ENCODE measurements around the gene GRM2.
A peak's percentile ranks its signal among the peaks of the same experiment; 100 is the strongest.

The GRM2 gene

GRCh38 chr3:51706788-51707731, at the start of gene GRM2:
TSS of gene GRM2 (plus strand) at chr3:51707068. CDS start at chr3:51708984, 1,916 bp downstream.
- no peak for DNase-seq

- no peak for DNase-seq
Observed at GRCh38 chr3:51657234-51657633, 49.6 kb upstream of the GRM2 start.

- no peak for DNase-seq
Observed at GRCh38 chr3:51659942-51660341, 46.9 kb upstream of the GRM2 start.

DNA sequence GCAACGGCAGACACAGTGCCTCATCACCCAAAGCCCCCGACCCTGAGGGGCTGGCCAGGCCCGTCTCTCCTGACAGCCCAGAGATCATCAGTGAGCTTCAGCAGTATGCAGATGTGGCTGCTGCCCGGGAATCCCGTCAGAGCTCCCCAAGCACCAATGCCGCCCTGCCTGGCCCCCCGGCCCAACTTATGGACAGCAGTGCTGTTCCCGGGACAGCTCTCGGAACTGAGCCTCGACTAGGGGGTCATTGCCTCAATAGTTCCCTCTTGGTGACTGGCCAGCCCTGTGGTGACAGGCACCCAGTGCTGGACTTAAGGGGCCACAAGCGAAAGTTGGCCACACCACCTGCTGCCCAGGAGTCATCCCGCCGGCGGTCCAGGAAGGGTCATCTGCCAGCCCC, 44.4 kb upstream of the GRM2 start:
- DNase-seq: no peak

GRCh38 chr3:51668756-51669155, 38.1 kb upstream of the GRM2 start:
- DNase-seq: no peak

DNA sequence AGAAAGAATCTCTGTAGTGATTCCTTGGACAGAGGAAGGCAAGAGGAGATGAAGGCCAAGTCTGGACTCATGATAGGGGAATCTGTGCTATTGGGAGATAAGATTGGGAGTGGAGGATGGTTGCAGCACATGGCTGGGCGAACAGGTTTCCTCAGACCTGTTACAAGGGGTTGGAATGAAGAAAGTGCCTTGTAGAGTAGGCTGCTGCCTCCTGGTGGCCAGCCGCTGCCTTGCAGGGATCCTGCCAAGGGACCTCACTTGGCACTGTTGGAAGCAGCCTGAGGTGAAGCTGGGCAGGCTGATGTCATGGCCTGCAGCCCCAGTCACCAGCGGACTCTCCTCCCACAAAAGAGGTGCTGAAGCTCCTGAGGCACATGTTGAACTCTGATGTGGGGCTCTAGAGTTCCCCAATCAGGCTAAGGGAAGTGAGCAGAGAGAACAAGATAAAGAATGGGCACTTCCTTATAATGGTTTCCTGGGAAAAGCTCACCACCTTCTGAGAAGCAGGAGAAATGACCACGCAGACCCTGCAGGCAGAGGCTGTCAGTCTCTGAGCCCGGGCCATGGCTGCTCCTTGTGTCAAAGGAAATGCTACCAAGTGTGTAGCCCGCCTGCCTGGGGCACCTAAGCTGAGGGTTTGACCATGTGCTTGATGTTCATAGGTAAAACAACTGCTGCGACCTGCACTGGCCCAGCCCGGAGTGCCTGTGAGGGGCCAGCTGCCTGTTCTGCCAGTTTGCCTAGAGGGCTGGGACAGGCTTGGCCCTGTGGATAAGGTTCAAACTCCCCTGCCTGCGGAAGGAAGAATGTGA, 37.4 kb upstream of the GRM2 start:
- peak; percentile 74 for DNase-seq

DNA sequence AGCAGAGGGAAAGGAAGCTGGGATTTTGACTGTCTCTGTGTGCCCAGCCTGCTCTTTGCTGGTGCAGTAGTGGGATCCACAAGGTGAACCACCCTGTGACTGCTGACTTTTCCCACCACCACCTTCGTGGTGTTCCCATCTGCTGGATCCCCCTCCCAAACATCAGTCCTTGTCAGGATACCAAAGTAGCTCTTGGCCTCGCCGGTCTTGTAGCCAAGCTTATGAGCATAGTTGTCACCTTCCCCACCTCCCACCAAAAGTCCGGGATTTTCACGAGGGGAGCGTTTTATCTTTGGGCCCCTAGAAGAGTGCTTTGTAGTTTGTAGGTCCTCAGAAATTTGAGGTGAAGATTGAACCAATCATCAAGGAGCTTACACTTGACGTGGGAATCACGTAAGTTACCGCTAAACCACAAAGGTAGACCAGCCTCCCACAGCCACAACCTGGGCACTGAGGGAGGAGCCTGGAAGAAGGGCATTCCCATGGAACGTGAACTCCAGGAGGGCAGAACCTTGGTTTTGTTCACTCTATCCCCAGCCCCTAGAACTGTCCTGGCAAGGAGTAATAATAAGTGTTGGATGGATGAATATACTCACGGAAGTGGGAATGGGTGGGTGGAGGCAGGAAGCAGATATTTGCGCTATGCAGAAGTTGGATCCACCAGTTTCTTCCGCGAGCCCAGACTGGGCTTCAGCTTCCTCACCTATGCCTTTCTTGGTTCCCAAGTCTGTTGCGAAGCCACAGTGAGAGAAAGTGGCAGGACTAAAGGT, 36.6 kb upstream of the GRM2 start:
- DNase-seq: no peak

DNA sequence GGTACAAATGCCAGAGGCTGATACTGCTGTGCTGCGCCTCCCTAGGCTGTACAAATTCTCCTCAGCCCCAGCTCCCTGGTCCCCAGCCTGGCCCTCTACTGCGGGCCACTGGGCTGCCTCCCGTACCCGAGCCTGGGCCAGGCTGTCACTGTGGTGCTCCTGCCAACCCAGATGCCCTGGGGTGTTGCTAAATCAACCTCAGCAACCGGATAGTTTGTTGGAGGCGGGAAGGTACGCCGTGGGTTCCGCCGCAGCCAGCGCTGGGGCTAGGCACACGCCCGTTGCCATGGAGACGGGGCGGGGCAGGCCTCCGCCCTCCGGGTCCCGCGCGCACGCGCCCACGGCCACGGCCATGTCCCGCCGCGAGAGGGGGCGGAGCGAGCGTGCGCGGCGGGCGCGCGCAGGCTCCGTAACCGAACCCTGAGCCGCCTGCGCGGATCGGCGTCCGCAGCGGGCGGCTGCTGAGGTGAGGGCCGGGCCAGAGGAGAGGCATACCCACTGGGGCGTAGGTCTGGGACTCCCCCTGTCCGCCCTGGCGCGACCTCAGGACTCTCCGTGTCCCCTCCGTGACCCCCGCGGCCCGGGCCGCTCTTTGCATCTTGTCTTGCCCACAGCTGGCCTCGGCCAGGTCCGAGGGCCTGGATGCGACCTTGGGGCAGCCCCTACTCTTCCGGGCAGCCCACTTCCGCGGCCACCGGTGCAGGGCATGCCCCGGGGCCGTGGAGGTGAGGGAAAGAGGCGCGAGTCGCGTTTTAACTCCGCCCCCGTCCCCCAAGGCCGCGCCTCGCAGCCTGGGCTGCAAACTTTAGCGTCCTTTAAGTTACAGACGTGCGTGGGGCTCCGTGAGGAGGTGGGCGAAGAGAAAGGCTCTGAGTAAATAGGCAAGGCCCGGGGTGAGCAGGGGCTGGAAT, 35.8 kb upstream of the GRM2 start, which contains the start of gene TEX264:
TSS of gene TEX264 (plus strand) at position 430 of the 911 bp plus-strand sequence. CDS start 3,053 bp downstream, outside the sequence.
- peak; percentile 91 for DNase-seq

DNA sequence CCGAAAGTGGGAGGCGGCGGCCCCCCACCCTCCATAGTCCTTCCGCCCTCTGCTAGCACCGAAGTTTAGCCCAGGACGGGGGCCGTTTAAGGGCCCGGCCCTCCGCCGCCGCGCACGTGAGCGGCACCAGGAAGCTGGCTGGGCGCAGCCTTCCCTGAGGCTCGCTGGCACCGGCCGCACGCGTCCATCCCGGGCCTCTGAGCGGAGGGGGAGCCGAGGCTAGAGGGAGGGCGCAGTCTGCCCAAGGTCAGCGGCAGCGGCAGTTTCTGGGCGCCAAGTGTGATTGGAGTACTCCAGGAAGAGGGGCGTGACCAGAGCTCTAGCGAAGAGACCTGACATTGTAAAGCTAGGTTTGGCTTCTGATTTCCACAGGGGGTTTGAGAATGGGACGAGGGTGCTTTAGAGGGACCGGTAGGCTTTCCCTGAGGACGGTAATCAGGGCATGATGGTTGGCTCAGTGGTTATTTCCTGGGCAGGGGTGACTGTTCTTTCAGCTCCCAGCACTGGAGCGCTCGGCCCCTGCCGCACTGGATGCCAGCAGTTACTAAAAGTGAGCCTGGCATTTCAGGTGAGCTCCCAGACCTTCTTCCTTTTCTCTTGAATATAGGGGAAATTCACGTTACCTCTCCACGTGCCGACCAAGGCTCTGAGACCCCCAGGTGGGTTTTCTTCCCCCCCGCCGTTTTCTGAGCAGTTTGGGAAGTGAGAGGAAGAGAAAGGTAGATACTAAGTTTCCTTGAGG, 35.0 kb upstream of the GRM2 start:
- DNase-seq: peak; percentile 44

GRCh38 chr3:51673181-51673801, 33.6 kb upstream of the GRM2 start:
- DNase-seq: no peak

- no peak for DNase-seq
Observed at GRCh38 chr3:51673802-51674654, 32.8 kb upstream of the GRM2 start.

DNA sequence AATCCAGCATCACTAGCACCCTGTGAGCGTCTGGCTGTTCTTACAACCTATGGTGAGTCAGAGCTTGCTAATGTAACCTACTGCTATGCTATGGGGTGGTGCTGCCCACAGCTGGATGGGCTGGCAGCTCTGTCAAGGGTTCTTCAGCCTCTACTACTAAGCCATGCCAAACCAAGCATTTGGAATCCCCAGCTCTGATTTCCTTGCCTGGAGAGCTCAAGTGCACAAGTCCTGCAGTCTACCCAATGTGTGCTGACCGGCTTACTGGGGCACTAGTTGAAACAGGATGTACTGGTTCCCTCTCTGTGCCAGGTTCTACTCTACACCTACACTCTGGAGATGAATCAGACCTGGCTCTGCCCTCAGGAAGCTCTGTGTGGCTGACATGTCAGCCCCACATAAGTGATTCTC, 31.7 kb upstream of the GRM2 start:
- no peak for DNase-seq

GRCh38 chr3:51676102-51676640, 30.7 kb upstream of the GRM2 start:
- no peak for DNase-seq

GRCh38 chr3:51677358-51677757, 29.5 kb upstream of the GRM2 start:
- no peak for DNase-seq

DNA sequence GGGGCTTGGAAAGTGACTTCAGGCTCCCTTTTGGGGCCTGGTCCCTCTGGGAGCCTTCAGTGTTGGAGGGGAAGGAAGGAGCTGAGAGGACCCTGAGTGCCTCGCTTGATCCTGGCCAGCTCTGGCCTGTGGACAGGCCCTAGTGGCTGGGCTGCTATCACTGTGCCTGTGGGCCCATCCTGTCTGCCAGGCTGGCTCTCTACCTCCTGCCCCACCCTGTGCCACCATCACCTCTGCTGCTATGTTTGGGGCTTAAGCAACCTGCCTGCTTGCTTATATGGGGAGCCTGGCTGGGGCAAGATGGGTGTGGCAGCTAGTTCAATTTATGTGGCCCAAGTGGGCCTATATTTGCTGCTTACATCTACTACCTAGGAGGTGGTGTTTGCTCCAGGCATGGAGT, 28.7 kb upstream of the GRM2 start:
- no peak for DNase-seq

- no peak for DNase-seq
Observed at GRCh38 chr3:51678641-51679040, 28.2 kb upstream of the GRM2 start.

- no peak for DNase-seq
Observed at GRCh38 chr3:51679318-51679717, 27.6 kb upstream of the GRM2 start.

- no peak for DNase-seq
Observed at GRCh38 chr3:51679777-51680176, 27.1 kb upstream of the GRM2 start.

- DNase-seq: no peak
Observed at GRCh38 chr3:51680196-51680595, 26.7 kb upstream of the GRM2 start.
